A673 (cell line): Measurements from ENCODE around the gene LRRN4CL. TPM values are rescaled to one million over a fixed set of nuclear protein-coding genes. Genes with fewer than 3 reads are reported as not detected.

Source experiments
- BruUV-seq: library from RNA; stranded (reverse); fragments of 400-500 nt; replicated peaks from 2 replicates; lab custom pipeline; 2021; lab: Mats Ljungman, UMichigan
- CTCF ChIA-PET: fragments of 300-600 bp; sonication (Branson Sonifier 250); formaldehyde crosslinking; loops from one replicate; lab custom pipeline; 2022; ENCODE audit warnings: antibody characterized with exemption; lab: Charles Lee
- POLR2A ChIA-PET: fragments of 300-600 bp; sonication (Branson Sonifier 250); formaldehyde crosslinking; loops from one replicate; lab custom pipeline; 2022; ENCODE audit warnings: antibody characterized with exemption; ENCODE audit not compliant: low non-redundant PET; lab: Charles Lee
- DNase-seq: peaks from one replicate; pipeline ENCODE4 v3.0.0-alpha.2; 2015; ENCODE audit warnings: low spot score
- H3K27ac ChIP-seq: fragments of 200-600 bp; sonication (generic); 2 replicates; pipeline ENCODE4 v1.5.1; 2016; ENCODE audit warnings: mixed run types, low read depth, mild to moderate bottlenecking, mixed read lengths, antibody characterized with exemption, low read length; ENCODE audit not compliant: poor library complexity, severe bottlenecking
- H3K27me3 ChIP-seq: fragments of 200-600 bp; sonication (generic); replicated peaks from 2 replicates; pipeline ENCODE4 v1.6.1; 2017; ENCODE audit warnings: mixed run types, low read depth, mild to moderate bottlenecking, mixed read lengths, antibody characterized with exemption, low read length; ENCODE audit not compliant: insufficient read depth, poor library complexity
- H3K36me3 ChIP-seq: fragments of 200-600 bp; sonication (generic); 2 replicates; pipeline ENCODE4 v1.6.1; 2016; ENCODE audit warnings: mixed run types, mild to moderate bottlenecking, mixed read lengths, antibody characterized with exemption, low read length; ENCODE audit not compliant: insufficient read depth, poor library complexity, severe bottlenecking
- H3K4me1 ChIP-seq: fragments of 200-600 bp; sonication (generic); 2 replicates; pipeline ENCODE4 v1.6.1; 2017; ENCODE audit warnings: mixed run types, mild to moderate bottlenecking, mixed read lengths, antibody characterized with exemption, low read length; ENCODE audit not compliant: insufficient read depth, poor library complexity, severe bottlenecking
- H3K4me3 ChIP-seq: fragments of 200-600 bp; sonication (generic); 2 replicates; pipeline ENCODE4 v1.5.1; 2016; ENCODE audit warnings: low read depth, mixed run types, mild to moderate bottlenecking, mixed read lengths, low read length; ENCODE audit not compliant: poor library complexity, severe bottlenecking
- H3K9me3 ChIP-seq: fragments of 200-600 bp; sonication (generic); 2 replicates; pipeline ENCODE4 v1.6.1; 2016; ENCODE audit warnings: mixed run types, low read depth, mild to moderate bottlenecking, mixed read lengths, antibody characterized with exemption, low read length; ENCODE audit not compliant: poor library complexity, severe bottlenecking
- EZH2 ChIP-seq: fragments of 200-600 bp; sonication (generic); IDR thresholded peaks from 2 replicates; pipeline ENCODE4 v1.6.1; 2017; ENCODE audit warnings: borderline replicate concordance, low read depth, mild to moderate bottlenecking, mixed read lengths, antibody characterized with exemption, low read length; ENCODE audit not compliant: poor library complexity, severe bottlenecking
- intact Hi-C: fragments of 100-400 bp; cut with micrococcal nuclease; formaldehyde crosslinking; loops from one replicate; pipeline ENCODE4 v1.10.0; 2022; ENCODE audit not compliant: unreplicated experiment
- total RNA-seq: library from RNA; stranded (reverse); gene quantifications from 2 replicates; pipeline ENCODE4 v1.2.3, GENCODE V29; 2021
- TF ChIP-seq, protein P1 (sequence below): fragments of 300-800, 200-600 bp; sonication (generic); conservative IDR thresholded peaks from 2 replicates; pipeline ENCODE4 v1.5.1; 2017; ENCODE audit warnings: low read depth, mild to moderate bottlenecking, antibody characterized with exemption, low read length, moderate library complexity, mixed read lengths

The LRRN4CL gene
- total RNA-seq, 1 experiment from 2014 or later = 0.37 TPM

DNA sequence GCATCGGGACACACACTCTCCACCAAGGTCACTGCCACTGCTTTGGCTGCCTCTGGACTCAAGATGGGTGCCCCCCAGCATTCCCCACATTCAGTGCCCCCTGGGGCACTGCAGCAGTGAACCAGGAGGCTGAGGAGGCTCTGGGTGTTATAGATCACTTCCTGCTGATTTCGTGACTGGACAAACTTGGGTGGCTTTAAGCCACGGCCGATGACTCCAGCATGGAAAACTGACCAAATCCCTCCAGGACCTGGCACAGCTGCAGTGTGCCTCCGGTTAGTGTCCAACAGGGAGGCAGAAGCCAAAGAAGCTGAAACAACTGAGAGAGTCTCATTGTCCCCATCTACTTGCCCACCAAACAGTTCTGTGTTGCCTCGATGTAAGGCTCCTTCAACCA is 41.7 kb downstream of the LRRN4CL start:
- Histone ChIP-seq H3K9me3 (no peaks in the 10 kb centered on the region), H3K4me3 (no peak overlapping the region), H3K27ac (no peak overlapping the region), H3K36me3 (peaks cover 45% of the 10 kb centered on the region), H3K4me1 (peaks cover 19% of the 10 kb centered on the region), H3K27me3 (no peaks in the 10 kb centered on the region)
- no peak for DNase-seq
- CTCF ChIA-PET = no interaction called here
- no peak for TF ChIP-seq EZH2
- TF ChIP-seq, protein P1, sequence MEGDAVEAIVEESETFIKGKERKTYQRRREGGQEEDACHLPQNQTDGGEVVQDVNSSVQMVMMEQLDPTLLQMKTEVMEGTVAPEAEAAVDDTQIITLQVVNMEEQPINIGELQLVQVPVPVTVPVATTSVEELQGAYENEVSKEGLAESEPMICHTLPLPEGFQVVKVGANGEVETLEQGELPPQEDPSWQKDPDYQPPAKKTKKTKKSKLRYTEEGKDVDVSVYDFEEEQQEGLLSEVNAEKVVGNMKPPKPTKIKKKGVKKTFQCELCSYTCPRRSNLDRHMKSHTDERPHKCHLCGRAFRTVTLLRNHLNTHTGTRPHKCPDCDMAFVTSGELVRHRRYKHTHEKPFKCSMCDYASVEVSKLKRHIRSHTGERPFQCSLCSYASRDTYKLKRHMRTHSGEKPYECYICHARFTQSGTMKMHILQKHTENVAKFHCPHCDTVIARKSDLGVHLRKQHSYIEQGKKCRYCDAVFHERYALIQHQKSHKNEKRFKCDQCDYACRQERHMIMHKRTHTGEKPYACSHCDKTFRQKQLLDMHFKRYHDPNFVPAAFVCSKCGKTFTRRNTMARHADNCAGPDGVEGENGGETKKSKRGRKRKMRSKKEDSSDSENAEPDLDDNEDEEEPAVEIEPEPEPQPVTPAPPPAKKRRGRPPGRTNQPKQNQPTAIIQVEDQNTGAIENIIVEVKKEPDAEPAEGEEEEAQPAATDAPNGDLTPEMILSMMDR = no peak
- no TSS peak for BruUV-seq
- POLR2A ChIA-PET = interaction anchor here (0.8 kb wide), 1 partner anchor 17 kb away, joined by 3 read pairs; the partner anchor contains the start of gene C11orf98
- intact Hi-C loops = no loop called here

DNA sequence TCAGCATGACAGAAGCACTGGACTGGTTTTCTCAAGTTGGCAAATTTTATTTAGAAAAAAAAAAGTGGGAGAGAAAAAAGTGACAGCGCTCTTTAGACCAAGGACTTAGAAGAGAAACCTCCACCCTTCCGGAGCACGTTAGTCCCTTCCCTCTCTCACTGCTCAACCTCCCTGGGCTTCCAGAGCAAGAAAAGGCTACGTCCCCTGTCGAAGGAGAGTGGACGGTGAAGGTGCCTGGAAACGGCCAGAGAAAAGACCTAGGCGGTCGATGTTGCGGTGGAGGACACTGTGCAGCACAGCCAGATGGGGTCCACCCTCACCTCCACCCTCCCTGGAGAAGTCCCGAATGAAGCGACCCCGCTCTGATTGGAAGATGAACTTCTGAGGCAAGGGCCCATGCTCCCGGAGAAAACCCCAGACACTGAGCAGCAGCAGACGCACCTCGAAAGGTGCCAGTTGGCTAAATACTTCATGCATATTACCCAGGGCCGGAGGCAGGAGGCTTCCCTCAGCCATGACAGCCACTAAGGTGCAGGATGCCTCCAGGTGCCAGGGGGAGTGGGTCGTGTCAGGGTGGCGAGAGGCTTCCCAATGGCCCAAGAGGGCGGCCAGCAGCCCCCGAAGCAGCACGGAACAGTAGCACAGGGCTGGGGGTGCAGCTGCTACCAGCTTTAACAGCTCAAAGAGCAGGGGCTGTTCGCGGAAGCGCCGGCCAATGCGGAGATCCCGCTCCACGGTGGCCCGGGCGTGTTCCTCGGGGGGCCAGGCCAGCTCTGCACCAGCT is 42.3 kb downstream of the LRRN4CL start:
- DNase-seq = no peak
- peaks cover 47% of the 10 kb centered on the region for H3K36me3 ChIP-seq
- POLR2A ChIA-PET = interaction anchor here (0.6 to 0.8 kb wide), 2 partner anchors 18 to 19 kb away, joined by 3 to 9 read pairs; partner anchors contain the start of gene C11orf98
- H3K27ac ChIP-seq = peak overlapping the region; percentile 97
- TF ChIP-seq EZH2 = no peak
- TF ChIP-seq, protein P1 = no peak
- intact Hi-C loops = no loop called here
- no peaks in the 10 kb centered on the region for H3K9me3 ChIP-seq
- CTCF ChIA-PET = no interaction called here
- peaks cover 14% of the 10 kb centered on the region for H3K4me1 ChIP-seq
- H3K27me3 ChIP-seq = no peaks in the 10 kb centered on the region
- BruUV-seq = no TSS peak
- peak overlapping the region; percentile 96 for H3K4me3 ChIP-seq

DNA sequence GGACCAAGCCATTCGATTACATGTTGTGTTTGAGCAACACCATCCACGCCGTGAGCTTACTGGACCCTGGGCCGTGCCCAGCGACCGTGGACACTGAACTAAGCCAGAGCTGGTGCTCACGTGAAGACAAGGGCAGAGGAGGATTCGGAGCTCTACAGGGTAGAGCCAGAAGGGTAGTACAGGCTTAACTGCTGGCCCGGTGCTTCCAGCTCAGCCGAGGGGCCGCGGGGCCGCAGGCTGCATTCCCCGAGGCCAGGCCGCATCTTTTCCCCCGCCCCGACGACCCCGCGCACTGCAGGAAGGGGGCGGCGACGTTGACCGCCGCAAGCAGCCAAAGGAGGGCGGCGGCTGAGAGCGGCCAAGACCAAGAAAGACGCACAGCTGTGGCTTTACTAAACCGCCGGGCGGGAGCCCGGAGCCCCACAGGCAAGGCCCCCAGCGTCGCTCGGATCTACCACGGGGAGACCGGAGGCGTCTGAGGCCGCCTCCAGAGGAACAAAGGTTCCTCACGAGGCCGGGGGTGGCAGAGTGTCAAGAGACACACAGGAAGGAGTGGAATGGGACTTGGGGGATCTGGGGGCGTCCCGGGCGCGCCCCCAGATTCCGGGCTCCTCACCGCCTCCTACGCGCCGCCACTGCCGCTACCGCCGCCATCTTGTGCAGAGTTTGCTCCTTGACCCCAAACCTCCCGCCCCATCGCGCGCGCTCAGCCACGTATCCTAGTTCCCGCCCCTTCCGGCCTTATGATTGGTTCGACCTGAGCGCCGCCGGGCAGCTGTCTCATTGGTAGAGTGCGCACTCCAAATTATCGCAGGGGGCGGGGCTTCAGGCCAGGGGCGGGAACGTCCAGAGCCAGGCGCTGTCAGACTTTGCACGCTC is 43.1 kb downstream of the LRRN4CL start, which contains the start of gene GANAB:
Gene GANAB, minus strand, starts transcription at position 668 of the 879 bp plus-strand sequence. Its CDS starts 14 bp downstream, at position 654.
- intact Hi-C loops = no loop called here
- BruUV-seq = no TSS peak
- Histone ChIP-seq H3K36me3 (peaks cover 47% of the 10 kb centered on the region), H3K27me3 (no peaks in the 10 kb centered on the region), H3K27ac (peak within 1 kb of the TSS; percentile 97), H3K4me3 (peak within 1 kb of the TSS; percentile 96), H3K9me3 (no peaks in the 10 kb centered on the region), H3K4me1 (peaks cover 8% of the 10 kb centered on the region)
- ChIA-PET CTCF (interaction anchor here (0.6 kb wide), 2 partner anchors 101 to 1507 kb away, joined by 3 to 11 read pairs; no protein-coding TSS in a partner anchor), POLR2A (interaction anchor here (0.6 kb wide), 1 partner anchor 18 kb away, joined by 9 read pairs; no protein-coding TSS in a partner anchor)
- no peak for TF ChIP-seq EZH2
- TF ChIP-seq, protein P1 = no peak
- DNase-seq = peak; percentile 100
